Left lung (tissue), 10 donors: ENCODE results near the gene AARSD1. TPM values are rescaled to one million over a fixed set of nuclear protein-coding genes. Genes with fewer than 3 reads are reported as not detected.
"Not testable (repeated sequence)": the region's sequence is repeated elsewhere in the genome, so short reads cannot be mapped to it uniquely, and the experiment has no call there.

Experiments used
- ATAC-seq: fragments of 200-7000 bp; cut with Tn5 transposase; one replicate; pipeline ENCODE4 v1.9.1; 2020; ENCODE audit warnings: moderate library complexity
- DNase-seq, 4 donors: peaks; one replicate each; pipeline ENCODE4 v3.0.0-alpha.2; 2013 to 2020
- H3K27ac ChIP-seq, 2 donors: fragments of 200-600 bp; sonication (generic) in 1 of 2; one replicate each; pipeline versions ENCODE4 v1.5.0 to v1.8.0; 2020 to 2021
- H3K27me3 ChIP-seq, 2 donors: fragments of 200-600 bp; sonication (generic) in 1 of 2; one replicate each; pipeline versions ENCODE4 v1.5.0 to v1.8.0; 2020 to 2021
- H3K36me3 ChIP-seq, 2 donors: fragments of 200-600 bp; sonication (generic) in 1 of 2; one replicate each; pipeline versions ENCODE4 v1.5.0 to v1.8.0; 2020 to 2021
- H3K4me1 ChIP-seq, 2 donors: fragments of 200-600 bp; one replicate each; pipeline ENCODE4 v1.8.0; 2021
- H3K4me3 ChIP-seq, 2 donors: fragments of 200-600 bp; sonication (generic) in 1 of 2; one replicate each; pipeline versions ENCODE4 v1.5.0 to v1.8.0; 2020 to 2021; ENCODE audit warnings: mild to moderate bottlenecking in 1 of 2
- H3K9me3 ChIP-seq, 2 donors: fragments of 200-600 bp; sonication (generic) in 1 of 2; one replicate each; pipeline versions ENCODE4 v1.5.0 to v1.8.0; 2020 to 2021
- intact Hi-C, 2 donors: fragments of 100-400 bp; cut with DNase I; formaldehyde crosslinking; loops; one replicate each; pipeline versions ENCODE4 v1.11.2 to v1.14.2; 2022
- polyA plus RNA-seq, 6 donors: library from polyadenylated mRNA; unstranded; fragments of 120-200 nt; gene quantifications; one replicate each; pipeline ENCODE4 v1.2.1, GENCODE V29; 2013; ENCODE audit not compliant: insufficient read length in 6 of 6
- total RNA-seq, 2 donors: library from RNA; stranded (reverse); fragmentation: NEBNext Ultra II Directional; extraction: Animal tissue kit (Norgen Biotek cat#: 25700); gene quantifications; one replicate each; pipeline ENCODE4 v1.2.1, GENCODE V29; 2021
- TF ChIP-seq, protein P1 (sequence below), 2 donors: fragments of 200-600 bp; sonication (generic) in 1 of 2; IDR thresholded peaks; one replicate each; pipeline versions ENCODE4 v1.5.0 to v1.8.0; 2021; ENCODE audit warnings: antibody characterized with exemption in 2 of 2
- donor health status: DM: no; HTN: yes; CAD: no.
- donor health status: DM: no; HTN: no; CAD: no.

Gene AARSD1
- total and polyA plus RNA-seq, 8 donors: 27.5 to 91.8 (median 71.1) TPM

DNA sequence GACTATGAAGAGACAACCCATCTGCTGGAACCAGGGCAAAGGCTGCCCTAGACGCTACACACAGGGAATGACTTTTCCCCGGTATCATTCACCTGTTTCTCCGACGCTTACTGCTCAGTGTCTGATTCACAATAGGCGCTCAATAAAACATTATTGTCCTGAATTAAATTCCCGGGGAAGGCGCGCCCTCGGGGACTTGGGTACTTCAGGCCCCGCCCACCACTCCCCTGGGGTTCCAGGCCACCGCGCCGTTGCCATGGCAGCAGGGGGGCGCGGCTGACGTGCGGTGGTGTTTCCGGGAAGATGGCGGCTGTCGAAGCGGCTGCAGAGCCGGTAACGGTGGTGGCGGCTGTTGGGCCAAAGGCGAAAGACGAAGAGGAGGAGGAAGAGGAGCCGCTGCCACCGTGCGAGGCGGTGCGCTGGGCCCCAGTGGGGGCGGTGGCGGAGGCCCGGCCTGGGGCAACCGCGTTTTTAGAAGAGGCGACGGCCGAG, 16.1 kb upstream of the AARSD1 start, which contains the start of gene RUNDC1:
TSS of gene RUNDC1 (plus strand) at position 292 of the 492 bp plus-strand sequence. CDS start at position 304, 12 bp downstream.
- DNase-seq (peak; percentile 81 to 98 (median 94)), ATAC-seq (peak; percentile 94)
- Histone ChIP-seq H3K4me1 (peaks cover 15 to 48% of the 10 kb centered on the region in 2 donors), H3K9me3 (no peaks in the 10 kb centered on the region), H3K4me3 (peak within 1 kb of the TSS; percentile 85 to 97), H3K27ac (peak within 1 kb of the TSS; percentile 75 to 93), H3K36me3 (peaks cover 0 to 6% of the 10 kb centered on the region in 2 donors), H3K27me3 (no peaks in the 10 kb centered on the region)
- intact Hi-C loops: no loop called here
- TF ChIP-seq, protein P1, sequence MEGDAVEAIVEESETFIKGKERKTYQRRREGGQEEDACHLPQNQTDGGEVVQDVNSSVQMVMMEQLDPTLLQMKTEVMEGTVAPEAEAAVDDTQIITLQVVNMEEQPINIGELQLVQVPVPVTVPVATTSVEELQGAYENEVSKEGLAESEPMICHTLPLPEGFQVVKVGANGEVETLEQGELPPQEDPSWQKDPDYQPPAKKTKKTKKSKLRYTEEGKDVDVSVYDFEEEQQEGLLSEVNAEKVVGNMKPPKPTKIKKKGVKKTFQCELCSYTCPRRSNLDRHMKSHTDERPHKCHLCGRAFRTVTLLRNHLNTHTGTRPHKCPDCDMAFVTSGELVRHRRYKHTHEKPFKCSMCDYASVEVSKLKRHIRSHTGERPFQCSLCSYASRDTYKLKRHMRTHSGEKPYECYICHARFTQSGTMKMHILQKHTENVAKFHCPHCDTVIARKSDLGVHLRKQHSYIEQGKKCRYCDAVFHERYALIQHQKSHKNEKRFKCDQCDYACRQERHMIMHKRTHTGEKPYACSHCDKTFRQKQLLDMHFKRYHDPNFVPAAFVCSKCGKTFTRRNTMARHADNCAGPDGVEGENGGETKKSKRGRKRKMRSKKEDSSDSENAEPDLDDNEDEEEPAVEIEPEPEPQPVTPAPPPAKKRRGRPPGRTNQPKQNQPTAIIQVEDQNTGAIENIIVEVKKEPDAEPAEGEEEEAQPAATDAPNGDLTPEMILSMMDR (IDR thresholded peaks at IDR 0.05): no peak

DNA sequence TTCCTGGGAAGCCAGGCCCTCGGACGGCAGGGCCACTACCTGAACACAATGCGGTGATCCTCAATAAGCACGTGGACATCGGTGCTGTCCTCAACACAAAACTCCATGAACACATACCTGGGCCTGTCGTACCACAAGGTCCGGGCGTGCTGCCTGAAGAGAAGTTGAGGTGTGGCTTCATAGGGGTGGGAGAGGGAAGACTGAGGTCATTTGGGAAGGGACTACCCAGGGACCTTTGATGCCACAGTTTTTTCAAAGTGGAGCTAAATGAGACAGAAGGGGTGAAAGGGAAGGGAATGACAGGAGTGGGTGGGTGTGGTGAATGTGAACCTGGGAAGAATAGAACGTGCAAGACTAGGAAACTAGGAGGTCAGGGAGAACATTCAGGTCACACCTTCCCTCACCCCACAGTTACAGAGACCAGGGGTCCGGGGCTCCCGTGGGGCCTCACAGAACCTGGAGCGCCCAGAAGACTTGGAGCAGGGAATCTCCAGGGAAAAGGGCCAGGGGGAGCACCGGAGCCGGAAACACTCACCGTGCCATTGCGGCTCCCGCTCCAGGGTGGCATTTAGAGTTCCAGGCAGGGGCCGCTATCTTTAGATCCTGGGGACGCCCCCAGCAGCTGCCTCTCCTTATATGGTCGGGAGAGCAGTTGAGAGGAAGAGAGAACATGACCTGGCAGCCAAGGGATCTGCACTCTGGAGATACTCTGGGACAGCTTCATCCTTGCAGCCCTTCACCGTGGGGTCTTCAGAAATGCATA, 15.4 kb upstream of the AARSD1 start, which contains the start of gene PTGES3L:
TSS of gene PTGES3L (minus strand) at position 570 of the 763 bp plus-strand sequence. CDS start at position 543, 27 bp downstream.
- TF ChIP-seq, protein P1 (IDR thresholded peaks at IDR 0.05): no peak
- H3K36me3 ChIP-seq: peaks cover 0 to 1% of the 10 kb centered on the region in 2 donors
- DNase-seq (peak in 2 of 4 donors; percentile 44 to 52), ATAC-seq (peak; percentile 30)
- intact Hi-C loops: no loop called here
- no peaks in the 10 kb centered on the region for H3K27me3 ChIP-seq
- peaks cover 15 to 42% of the 10 kb centered on the region in 2 donors for H3K4me1 ChIP-seq
- peak within 1 kb of the TSS; percentile 85 to 97 for H3K4me3 ChIP-seq
- H3K27ac ChIP-seq: peak within 1 kb of the TSS; percentile 75 to 93
- H3K9me3 ChIP-seq: no peaks in the 10 kb centered on the region

DNA sequence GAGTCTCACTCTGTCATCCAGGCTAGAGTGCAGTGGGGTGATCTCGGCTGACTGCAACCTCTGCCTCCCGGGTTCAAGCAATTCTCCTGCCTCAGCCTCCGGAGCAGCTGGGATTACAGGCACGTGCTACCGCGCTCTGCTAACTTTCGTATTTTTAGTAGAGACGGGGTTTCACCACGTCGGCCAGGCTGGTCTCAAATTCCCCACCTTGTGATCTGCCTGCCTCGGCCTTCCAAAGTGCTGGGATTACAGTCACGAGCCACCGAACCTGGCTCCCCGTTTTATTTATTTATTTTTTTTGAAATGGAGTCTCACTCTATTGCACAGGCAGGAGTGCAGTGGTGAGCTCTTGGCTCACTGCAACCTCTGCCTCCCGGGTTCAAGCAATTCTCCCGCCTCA, 11.4 kb upstream of the AARSD1 start:
- peaks cover 6 to 11% of the 10 kb centered on the region in 2 donors for H3K4me1 ChIP-seq
- H3K9me3 ChIP-seq, H3K4me3 ChIP-seq, H3K36me3 ChIP-seq, H3K27me3 ChIP-seq, DNase-seq, ATAC-seq, intact Hi-C loops, H3K27ac ChIP-seq: not testable (repeated sequence)

DNA sequence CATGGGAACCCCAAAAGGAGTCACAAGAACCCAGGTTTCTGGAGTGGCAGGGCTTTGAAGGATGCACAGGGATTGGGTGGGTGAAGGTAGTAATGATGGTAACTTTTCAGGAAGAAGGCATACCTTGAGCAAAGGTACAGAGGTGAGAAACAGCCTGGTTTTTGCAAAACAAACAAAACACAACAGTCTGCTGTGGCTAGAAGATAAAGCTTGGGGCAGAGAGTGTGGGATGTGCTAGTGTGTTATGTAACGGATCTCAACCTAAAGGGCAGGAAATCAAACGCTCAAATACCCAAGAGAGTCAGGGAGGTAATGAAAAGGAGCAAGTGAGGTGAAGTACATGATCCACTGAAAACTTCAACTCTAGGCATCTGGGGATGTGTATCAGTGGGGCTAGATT, 11.0 kb upstream of the AARSD1 start:
- TF ChIP-seq, protein P1 (IDR thresholded peaks at IDR 0.05): no peak
- no peaks in the 10 kb centered on the region for H3K36me3 ChIP-seq
- intact Hi-C loops: no loop called here

DNA sequence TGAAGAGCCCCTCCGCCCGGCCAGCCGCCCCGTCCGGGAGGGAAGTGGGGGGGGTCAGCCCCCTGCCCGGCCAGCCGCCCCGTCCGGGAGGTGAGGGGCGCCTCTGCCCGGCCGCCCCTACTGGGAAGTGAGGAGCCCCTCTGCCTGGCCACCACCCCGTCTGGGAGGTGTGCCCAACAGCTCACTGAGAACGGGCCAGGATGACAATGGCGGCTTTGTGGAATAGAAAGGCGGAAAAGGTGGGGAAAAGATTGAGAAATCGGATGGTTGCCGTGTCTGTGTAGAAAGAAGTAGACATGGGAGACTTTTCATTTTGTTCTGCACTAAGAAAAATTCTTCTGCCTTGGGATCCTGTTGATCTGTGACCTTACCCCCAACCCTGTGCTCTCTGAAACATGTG, 9.1 kb upstream of the AARSD1 start:
- H3K4me3 ChIP-seq, H3K27me3 ChIP-seq, intact Hi-C loops, H3K27ac ChIP-seq, H3K9me3 ChIP-seq, ATAC-seq, H3K4me1 ChIP-seq, H3K36me3 ChIP-seq, DNase-seq: not testable (repeated sequence)

More for the DNA sequence above, 11.0 kb upstream of the AARSD1 start:
- Histone ChIP-seq H3K4me1 (peaks cover 6 to 11% of the 10 kb centered on the region in 2 donors), H3K4me3 (no peak overlapping the region), H3K27me3 (no peaks in the 10 kb centered on the region), H3K9me3 (no peaks in the 10 kb centered on the region), H3K27ac (no peak overlapping the region)
- DNase-seq: no peak
- ATAC-seq: no peak

DNA sequence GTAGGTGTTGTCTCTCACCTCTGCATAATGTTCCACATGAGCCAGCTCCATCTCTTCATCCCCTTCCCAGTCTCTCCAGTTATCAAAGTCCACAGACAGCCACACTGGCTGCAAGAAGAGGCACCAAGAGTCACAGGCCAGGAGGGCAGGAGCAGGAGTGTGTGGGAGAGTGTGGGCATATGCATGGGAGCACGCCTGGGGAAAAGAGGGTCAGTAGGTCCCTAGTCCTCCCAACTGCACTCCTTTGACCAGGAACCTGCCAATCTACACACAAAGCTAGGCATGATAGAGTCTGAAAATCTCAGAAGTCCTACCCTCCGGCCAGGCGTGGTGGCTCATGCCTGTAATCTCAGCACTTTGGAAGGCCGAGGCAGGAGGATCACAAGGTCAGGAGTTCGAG, 7.3 kb upstream of the AARSD1 start:
- TF ChIP-seq, protein P1 (IDR thresholded peaks at IDR 0.05): no peak
- DNase-seq (no peak), ATAC-seq (no peak)
- no peaks in the 10 kb centered on the region for H3K27me3 ChIP-seq
- no peaks in the 10 kb centered on the region for H3K36me3 ChIP-seq
- H3K27ac ChIP-seq: no peak overlapping the region
- H3K9me3 ChIP-seq: no peaks in the 10 kb centered on the region
- H3K4me3 ChIP-seq: no peak overlapping the region
- H3K4me1 ChIP-seq: no peaks in the 10 kb centered on the region
- intact Hi-C loops: no loop called here
